Transverse colon (tissue), 3 donors: ENCODE data around the gene ELP5.

ENCODE experiments used
- EP300 ChIP-seq: sonication (generic); formaldehyde crosslinking; IDR thresholded peaks from one replicate; pipeline ENCODE4 v1.6.1; 2017; ENCODE audit warnings: antibody characterized with exemption, low read depth
- POLR2A ChIP-seq: fragments of 450-650 bp; IDR thresholded peaks from one replicate; pipeline ENCODE4 v1.6.1; 2016; ENCODE audit warnings: antibody characterized with exemption, mild to moderate bottlenecking, moderate library complexity
- TF ChIP-seq, protein P1 (sequence below), 5 experiments: fragments of 200-600 bp in 3 of 5; fragments of 450-650 bp in 2 of 5; sonication (generic) in 3 of 5; IDR thresholded peaks; 1 replicate in 2 of 5; 2 replicates in 3 of 5; pipeline ENCODE4 v1.5.1; 2016 to 2017; ENCODE audit warnings: antibody characterized with exemption in 5 of 5, inconsistent platforms in 3 of 5, mild to moderate bottlenecking in 2 of 5, moderate library complexity in 1 of 5

DNA sequence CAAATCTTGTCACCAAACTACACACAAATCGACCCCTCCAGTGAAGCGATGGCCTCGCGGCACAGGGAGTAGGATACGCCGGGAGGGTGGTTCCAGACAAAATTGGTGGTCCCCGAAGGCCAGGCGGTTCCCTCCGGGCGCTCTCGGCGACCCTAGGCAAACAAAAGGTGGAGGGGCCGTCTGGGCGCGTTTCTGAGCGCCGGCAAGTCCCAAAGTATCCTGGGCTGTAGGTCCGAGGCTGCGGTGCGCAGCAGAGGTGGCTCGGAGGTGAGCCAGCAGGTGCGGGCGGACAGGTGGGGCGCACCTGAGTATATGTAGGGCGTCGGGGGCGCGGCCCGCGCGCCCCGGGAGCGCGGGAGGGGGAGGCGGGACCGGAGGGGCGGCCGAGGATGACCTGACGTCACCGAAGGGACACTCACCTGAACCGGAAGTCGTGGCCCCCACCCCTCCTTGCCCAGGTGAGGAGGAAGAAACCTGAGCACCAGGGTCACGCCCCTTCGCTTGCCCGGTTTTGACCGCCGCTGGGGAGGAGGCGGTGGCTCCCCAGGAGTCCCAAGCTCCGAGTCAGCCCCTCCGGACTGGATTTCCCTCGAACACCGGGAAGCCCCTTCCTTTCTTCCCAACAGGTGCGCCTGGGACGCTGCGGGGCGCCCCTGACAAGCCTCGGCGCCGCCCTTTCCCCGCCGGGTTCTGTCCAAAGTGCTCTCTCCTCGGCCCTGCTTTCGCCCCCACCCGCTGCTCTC is 10.3 kb downstream of the ELP5 start, which contains the start of gene CLDN7:
- TF ChIP-seq, protein P1, sequence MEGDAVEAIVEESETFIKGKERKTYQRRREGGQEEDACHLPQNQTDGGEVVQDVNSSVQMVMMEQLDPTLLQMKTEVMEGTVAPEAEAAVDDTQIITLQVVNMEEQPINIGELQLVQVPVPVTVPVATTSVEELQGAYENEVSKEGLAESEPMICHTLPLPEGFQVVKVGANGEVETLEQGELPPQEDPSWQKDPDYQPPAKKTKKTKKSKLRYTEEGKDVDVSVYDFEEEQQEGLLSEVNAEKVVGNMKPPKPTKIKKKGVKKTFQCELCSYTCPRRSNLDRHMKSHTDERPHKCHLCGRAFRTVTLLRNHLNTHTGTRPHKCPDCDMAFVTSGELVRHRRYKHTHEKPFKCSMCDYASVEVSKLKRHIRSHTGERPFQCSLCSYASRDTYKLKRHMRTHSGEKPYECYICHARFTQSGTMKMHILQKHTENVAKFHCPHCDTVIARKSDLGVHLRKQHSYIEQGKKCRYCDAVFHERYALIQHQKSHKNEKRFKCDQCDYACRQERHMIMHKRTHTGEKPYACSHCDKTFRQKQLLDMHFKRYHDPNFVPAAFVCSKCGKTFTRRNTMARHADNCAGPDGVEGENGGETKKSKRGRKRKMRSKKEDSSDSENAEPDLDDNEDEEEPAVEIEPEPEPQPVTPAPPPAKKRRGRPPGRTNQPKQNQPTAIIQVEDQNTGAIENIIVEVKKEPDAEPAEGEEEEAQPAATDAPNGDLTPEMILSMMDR (IDR thresholded peaks at IDR 0.05): peak in 2 of 5 experiments; percentile 14 to 43
- TF ChIP-seq POLR2A (peak; percentile 99), EP300 (peak; percentile 54)
